ENCODE data around the gene CST8. TPM values are rescaled to one million over a fixed set of nuclear protein-coding genes. Genes with fewer than 3 reads are reported as not detected.

Gene CST8
- polyA plus RNA-seq, 1 donor = not detected

- H3K36me3 ChIP-seq (ENCODE audit: control insufficient read depth, insufficient read depth, low read length) = no peaks in the 10 kb centered on the region
- H3K9me3 ChIP-seq (ENCODE audit: control insufficient read depth, low read depth, low read length) = no peaks in the 10 kb centered on the region
- H3K4me1 ChIP-seq (ENCODE audit: control insufficient read depth, insufficient read depth, low read length) = no peaks in the 10 kb centered on the region
- no peak overlapping the region for H3K4me3 ChIP-seq (ENCODE audit: low read length)
- no peak overlapping the region for H3K27ac ChIP-seq (ENCODE audit: low read length)
- WGBS (ENCODE audit: insufficient coverage, low lambda C conversion rate) = no CpG with 5 or more reads among the region's 1 CpG
- DNase-seq = no peak
- no peaks in the 10 kb centered on the region for H3K27me3 ChIP-seq (ENCODE audit: control insufficient read depth, insufficient read depth, low read length)
Observed at GRCh38 chr20:23497536-23497935, 6.6 kb downstream of the CST8 start.

- DNase-seq = no peak
- no CpG with 5 or more reads among the region's 4 CpGs for whole genome bisulfite sequencing (ENCODE audit: insufficient coverage, low lambda C conversion rate)
- Histone ChIP-seq H3K36me3 (ENCODE audit: control insufficient read depth, insufficient read depth, low read length) (no peaks in the 10 kb centered on the region), H3K27ac (ENCODE audit: low read length) (no peak overlapping the region), H3K4me1 (ENCODE audit: control insufficient read depth, insufficient read depth, low read length) (no peaks in the 10 kb centered on the region), H3K27me3 (ENCODE audit: control insufficient read depth, insufficient read depth, low read length) (no peaks in the 10 kb centered on the region), H3K9me3 (ENCODE audit: control insufficient read depth, low read depth, low read length) (no peaks in the 10 kb centered on the region), H3K4me3 (ENCODE audit: low read length) (no peak overlapping the region)
Observed at GRCh38 chr20:23501926-23502325, 11.0 kb downstream of the CST8 start.

- Histone ChIP-seq H3K4me1 (ENCODE audit: control insufficient read depth, insufficient read depth, low read length) (no peaks in the 10 kb centered on the region), H3K36me3 (ENCODE audit: control insufficient read depth, insufficient read depth, low read length) (no peaks in the 10 kb centered on the region), H3K27ac (ENCODE audit: low read length) (no peak overlapping the region), H3K27me3 (ENCODE audit: control insufficient read depth, insufficient read depth, low read length) (no peaks in the 10 kb centered on the region), H3K9me3 (ENCODE audit: control insufficient read depth, low read depth, low read length) (no peaks in the 10 kb centered on the region), H3K4me3 (ENCODE audit: low read length) (no peak overlapping the region)
- no peak for DNase-seq
- WGBS (ENCODE audit: insufficient coverage, low lambda C conversion rate) = no CpG with 5 or more reads among the region's 14 CpGs
Observed at GRCh38 chr20:23503649-23504048, 12.7 kb downstream of the CST8 start.

- Histone ChIP-seq H3K9me3 (ENCODE audit: control insufficient read depth, low read depth, low read length) (no peaks in the 10 kb centered on the region), H3K4me1 (ENCODE audit: control insufficient read depth, insufficient read depth, low read length) (no peaks in the 10 kb centered on the region), H3K4me3 (ENCODE audit: low read length) (no peak overlapping the region), H3K27ac (ENCODE audit: low read length) (no peak overlapping the region), H3K27me3 (ENCODE audit: control insufficient read depth, insufficient read depth, low read length) (no peaks in the 10 kb centered on the region), H3K36me3 (ENCODE audit: control insufficient read depth, insufficient read depth, low read length) (no peaks in the 10 kb centered on the region)
- WGBS (ENCODE audit: insufficient coverage, low lambda C conversion rate) = no CpG with 5 or more reads among the region's 6 CpGs
- DNase-seq = no peak
Observed at GRCh38 chr20:23507346-23507745, 16.4 kb downstream of the CST8 start.

GRCh38 chr20:23508449-23509229, 17.7 kb downstream of the CST8 start:
- Histone ChIP-seq H3K4me1 (ENCODE audit: control insufficient read depth, insufficient read depth, low read length) (no peaks in the 10 kb centered on the region), H3K27me3 (ENCODE audit: control insufficient read depth, insufficient read depth, low read length) (no peaks in the 10 kb centered on the region), H3K4me3 (ENCODE audit: low read length) (no peak overlapping the region), H3K27ac (ENCODE audit: low read length) (no peak overlapping the region), H3K36me3 (ENCODE audit: control insufficient read depth, insufficient read depth, low read length) (no peaks in the 10 kb centered on the region), H3K9me3 (ENCODE audit: control insufficient read depth, low read depth, low read length) (no peaks in the 10 kb centered on the region)
- DNase-seq = no peak
- WGBS (ENCODE audit: insufficient coverage, low lambda C conversion rate) = no CpG with 5 or more reads among the region's 8 CpGs

- Histone ChIP-seq H3K36me3 (ENCODE audit: control insufficient read depth, insufficient read depth, low read length) (no peaks in the 10 kb centered on the region), H3K27ac (ENCODE audit: low read length) (no peak overlapping the region), H3K9me3 (ENCODE audit: control insufficient read depth, low read depth, low read length) (no peaks in the 10 kb centered on the region), H3K4me3 (ENCODE audit: low read length) (no peak overlapping the region), H3K4me1 (ENCODE audit: control insufficient read depth, insufficient read depth, low read length) (no peaks in the 10 kb centered on the region), H3K27me3 (ENCODE audit: control insufficient read depth, insufficient read depth, low read length) (no peaks in the 10 kb centered on the region)
- DNase-seq = no peak
- 80% methylated on average over 1 of the region's 10 CpGs for WGBS (ENCODE audit: insufficient coverage, low lambda C conversion rate)
Observed at GRCh38 chr20:23509247-23509913, 18.5 kb downstream of the CST8 start.

GRCh38 chr20:23510000-23510590, 19.2 kb downstream of the CST8 start:
- WGBS (ENCODE audit: insufficient coverage, low lambda C conversion rate) = no CpG with 5 or more reads among the region's 12 CpGs
- DNase-seq = no peak
- Histone ChIP-seq H3K36me3 (ENCODE audit: control insufficient read depth, insufficient read depth, low read length) (no peaks in the 10 kb centered on the region), H3K27me3 (ENCODE audit: control insufficient read depth, insufficient read depth, low read length) (no peaks in the 10 kb centered on the region), H3K4me3 (ENCODE audit: low read length) (no peak overlapping the region), H3K9me3 (ENCODE audit: control insufficient read depth, low read depth, low read length) (no peaks in the 10 kb centered on the region), H3K27ac (ENCODE audit: low read length) (no peak overlapping the region), H3K4me1 (ENCODE audit: control insufficient read depth, insufficient read depth, low read length) (no peaks in the 10 kb centered on the region)

GRCh38 chr20:23513164-23513563, 22.2 kb downstream of the CST8 start:
- DNase-seq = no peak
- H3K36me3 ChIP-seq (ENCODE audit: control insufficient read depth, insufficient read depth, low read length) = no peaks in the 10 kb centered on the region
- H3K4me1 ChIP-seq (ENCODE audit: control insufficient read depth, insufficient read depth, low read length) = no peaks in the 10 kb centered on the region
- H3K27ac ChIP-seq (ENCODE audit: low read length) = no peak overlapping the region
- no peak overlapping the region for H3K4me3 ChIP-seq (ENCODE audit: low read length)
- H3K27me3 ChIP-seq (ENCODE audit: control insufficient read depth, insufficient read depth, low read length) = no peaks in the 10 kb centered on the region
- H3K9me3 ChIP-seq (ENCODE audit: control insufficient read depth, low read depth, low read length) = no peaks in the 10 kb centered on the region

GRCh38 chr20:23514848-23515247, 23.9 kb downstream of the CST8 start:
- Histone ChIP-seq H3K27ac (ENCODE audit: low read length) (no peak overlapping the region), H3K4me1 (ENCODE audit: control insufficient read depth, insufficient read depth, low read length) (no peaks in the 10 kb centered on the region), H3K36me3 (ENCODE audit: control insufficient read depth, insufficient read depth, low read length) (no peaks in the 10 kb centered on the region), H3K9me3 (ENCODE audit: control insufficient read depth, low read depth, low read length) (no peaks in the 10 kb centered on the region), H3K4me3 (ENCODE audit: low read length) (no peak overlapping the region), H3K27me3 (ENCODE audit: control insufficient read depth, insufficient read depth, low read length) (no peaks in the 10 kb centered on the region)
- no peak for DNase-seq
- no CpG with 5 or more reads among the region's 1 CpG for WGBS (ENCODE audit: insufficient coverage, low lambda C conversion rate)

- Histone ChIP-seq H3K27ac (ENCODE audit: low read length) (no peak overlapping the region), H3K9me3 (ENCODE audit: control insufficient read depth, low read depth, low read length) (no peaks in the 10 kb centered on the region), H3K36me3 (ENCODE audit: control insufficient read depth, insufficient read depth, low read length) (no peaks in the 10 kb centered on the region), H3K4me1 (ENCODE audit: control insufficient read depth, insufficient read depth, low read length) (no peaks in the 10 kb centered on the region), H3K4me3 (ENCODE audit: low read length) (no peak overlapping the region), H3K27me3 (ENCODE audit: control insufficient read depth, insufficient read depth, low read length) (no peaks in the 10 kb centered on the region)
- DNase-seq = no peak
- 85% methylated on average over 2 of the region's 5 CpGs for WGBS (ENCODE audit: insufficient coverage, low lambda C conversion rate)
Observed at GRCh38 chr20:23515250-23515939, 24.5 kb downstream of the CST8 start.
